HFFc6 (cell line): ENCODE results near the gene SKIC8. TPM values are rescaled to one million over a fixed set of nuclear protein-coding genes. Genes with fewer than 3 reads are reported as not detected.
"Not testable (repeated sequence)": the region's sequence is repeated elsewhere in the genome, so short reads cannot be mapped to it uniquely, and the experiment has no call there.

ENCODE experiments used
- DNase-seq: peaks from one replicate; pipeline ENCODE4 v3.0.0-alpha.2; 2018
- H3K27ac Mint-ChIP-seq: 2 replicates; pipeline ENCODE4 v1.8.0; 2020; ENCODE audit warnings: mild to moderate bottlenecking, mixed read lengths
- H3K27me3 Mint-ChIP-seq: 2 replicates; pipeline ENCODE4 v1.8.0; 2021; ENCODE audit warnings: mild to moderate bottlenecking, moderate library complexity, mixed read lengths; ENCODE audit not compliant: insufficient read depth
- H3K36me3 Mint-ChIP-seq: 2 replicates; pipeline ENCODE4 v1.8.0; 2021; ENCODE audit warnings: low read depth, mixed read lengths
- H3K4me1 Mint-ChIP-seq: 2 replicates; pipeline ENCODE4 v1.8.0; 2020; ENCODE audit warnings: low read depth, mixed read lengths
- H3K4me3 Mint-ChIP-seq: 2 replicates; pipeline ENCODE4 v1.8.0; 2020; ENCODE audit warnings: mild to moderate bottlenecking, moderate library complexity, mixed read lengths
- H3K9me3 Mint-ChIP-seq: 2 replicates; pipeline ENCODE4 v1.8.0; 2020; ENCODE audit warnings: mild to moderate bottlenecking, mixed read lengths
- total RNA-seq, 6 experiments: library from RNA; stranded (reverse); fragmentation: NEBNext Ultra II Directional; extraction: Animal tissue kit (Norgen Biotek cat#: 25700); gene quantifications; 2 replicates in 1 of 6; 3 replicates in 5 of 6; pipeline ENCODE4 v1.2.3, GENCODE V29; 2021
- TF ChIP-seq, protein P1 (sequence below): fragments of 200-600 bp; sonication (generic); IDR thresholded peaks from 2 replicates; pipeline ENCODE4 v1.5.0; 2021; ENCODE audit warnings: antibody characterized with exemption, mild to moderate bottlenecking

SKIC8 gene
- total RNA-seq, 6 experiments from 2014 or later = 43.9 to 48.1 (median 47.0) TPM

GRCh38 chr15:78255421-78256043 is 43.9 kb downstream of the SKIC8 start:
- Mint-ChIP-seq H3K4me1 (no peaks in the 10 kb centered on the region), H3K36me3 (no peaks in the 10 kb centered on the region), H3K4me3 (no peak overlapping the region)

DNA sequence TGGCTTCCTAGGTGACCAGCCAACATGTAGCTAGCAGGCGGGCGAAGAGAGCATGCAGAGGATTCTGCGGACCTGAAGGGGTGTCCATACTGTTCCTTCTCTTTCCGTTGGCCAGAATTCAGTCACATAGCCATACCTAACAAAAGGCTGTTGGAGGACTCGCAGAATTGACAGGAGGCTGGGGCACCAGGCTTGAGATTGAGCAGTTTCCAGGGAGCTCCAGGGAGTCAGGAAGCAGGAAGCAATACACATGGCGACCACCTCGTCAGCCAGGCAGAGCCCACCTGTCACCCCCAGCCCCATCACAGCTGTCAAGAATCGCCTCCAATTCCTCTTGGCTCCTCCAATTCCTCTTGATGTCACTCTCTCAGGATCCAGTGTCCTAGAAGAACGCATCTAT is 48.3 kb downstream of the SKIC8 start:
- no peak for DNase-seq
- Mint-ChIP-seq H3K9me3 (no peaks in the 10 kb centered on the region), H3K27ac (no peak overlapping the region), H3K4me1 (no peaks in the 10 kb centered on the region), H3K27me3 (peaks cover 26% of the 10 kb centered on the region), H3K4me3 (no peak overlapping the region), H3K36me3 (no peaks in the 10 kb centered on the region)
- TF ChIP-seq, protein P1, sequence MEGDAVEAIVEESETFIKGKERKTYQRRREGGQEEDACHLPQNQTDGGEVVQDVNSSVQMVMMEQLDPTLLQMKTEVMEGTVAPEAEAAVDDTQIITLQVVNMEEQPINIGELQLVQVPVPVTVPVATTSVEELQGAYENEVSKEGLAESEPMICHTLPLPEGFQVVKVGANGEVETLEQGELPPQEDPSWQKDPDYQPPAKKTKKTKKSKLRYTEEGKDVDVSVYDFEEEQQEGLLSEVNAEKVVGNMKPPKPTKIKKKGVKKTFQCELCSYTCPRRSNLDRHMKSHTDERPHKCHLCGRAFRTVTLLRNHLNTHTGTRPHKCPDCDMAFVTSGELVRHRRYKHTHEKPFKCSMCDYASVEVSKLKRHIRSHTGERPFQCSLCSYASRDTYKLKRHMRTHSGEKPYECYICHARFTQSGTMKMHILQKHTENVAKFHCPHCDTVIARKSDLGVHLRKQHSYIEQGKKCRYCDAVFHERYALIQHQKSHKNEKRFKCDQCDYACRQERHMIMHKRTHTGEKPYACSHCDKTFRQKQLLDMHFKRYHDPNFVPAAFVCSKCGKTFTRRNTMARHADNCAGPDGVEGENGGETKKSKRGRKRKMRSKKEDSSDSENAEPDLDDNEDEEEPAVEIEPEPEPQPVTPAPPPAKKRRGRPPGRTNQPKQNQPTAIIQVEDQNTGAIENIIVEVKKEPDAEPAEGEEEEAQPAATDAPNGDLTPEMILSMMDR = no peak

More at GRCh38 chr15:78255421-78256043, 43.9 kb downstream of the SKIC8 start:
- DNase-seq = no peak
- Mint-ChIP-seq H3K27ac (no peak overlapping the region), H3K9me3 (no peaks in the 10 kb centered on the region), H3K27me3 (peaks cover 23% of the 10 kb centered on the region)
- TF ChIP-seq, protein P1 = no peak

DNA sequence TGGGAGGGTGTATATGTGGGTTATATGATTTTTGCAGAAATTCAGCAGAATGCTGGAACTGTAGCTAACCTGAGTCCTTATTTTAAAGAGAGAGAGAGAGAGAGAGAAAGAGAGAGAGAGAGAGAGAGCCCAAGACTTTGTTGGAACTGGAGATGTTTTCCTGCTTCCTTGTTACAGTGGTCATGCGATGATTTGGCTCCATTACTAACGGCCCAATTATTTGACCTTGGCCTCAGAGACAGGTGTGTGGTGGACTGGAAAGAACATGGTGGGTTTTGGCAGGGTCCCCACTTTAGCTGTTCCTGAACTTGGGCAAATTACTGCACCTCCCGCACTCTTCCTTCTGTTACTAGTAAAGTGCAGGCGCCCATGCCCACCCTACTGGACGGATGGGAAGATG is 50.3 kb downstream of the SKIC8 start:
- TF ChIP-seq, protein P1 = no peak
- no peak overlapping the region for H3K4me3 Mint-ChIP-seq
- no peaks in the 10 kb centered on the region for H3K9me3 Mint-ChIP-seq
- H3K36me3 Mint-ChIP-seq = no peaks in the 10 kb centered on the region
- H3K27me3 Mint-ChIP-seq = peaks cover 37% of the 10 kb centered on the region
- DNase-seq = no peak
- H3K4me1 Mint-ChIP-seq = no peaks in the 10 kb centered on the region
- H3K27ac Mint-ChIP-seq = no peak overlapping the region

DNA sequence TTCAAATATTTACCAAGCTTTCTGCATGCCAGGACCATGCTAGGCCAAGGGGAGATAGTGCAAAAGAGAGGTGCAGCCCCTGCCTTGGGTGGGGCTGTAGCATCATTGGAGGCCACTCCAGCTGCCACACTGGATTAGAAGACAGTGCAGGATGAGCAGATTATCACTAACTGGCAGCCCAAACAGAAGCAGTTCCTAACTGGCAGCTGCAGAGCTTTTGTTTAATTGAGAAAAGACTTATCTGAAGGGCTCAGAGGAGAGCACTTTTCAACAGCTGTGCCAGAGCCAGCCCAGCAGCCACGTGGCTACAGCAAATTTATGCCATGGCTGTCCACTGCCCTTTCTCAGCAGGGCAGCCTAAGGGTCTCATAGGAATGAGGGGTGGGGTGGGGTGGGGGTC is 51.5 kb downstream of the SKIC8 start:
- H3K4me3 Mint-ChIP-seq = no peak overlapping the region

DNA sequence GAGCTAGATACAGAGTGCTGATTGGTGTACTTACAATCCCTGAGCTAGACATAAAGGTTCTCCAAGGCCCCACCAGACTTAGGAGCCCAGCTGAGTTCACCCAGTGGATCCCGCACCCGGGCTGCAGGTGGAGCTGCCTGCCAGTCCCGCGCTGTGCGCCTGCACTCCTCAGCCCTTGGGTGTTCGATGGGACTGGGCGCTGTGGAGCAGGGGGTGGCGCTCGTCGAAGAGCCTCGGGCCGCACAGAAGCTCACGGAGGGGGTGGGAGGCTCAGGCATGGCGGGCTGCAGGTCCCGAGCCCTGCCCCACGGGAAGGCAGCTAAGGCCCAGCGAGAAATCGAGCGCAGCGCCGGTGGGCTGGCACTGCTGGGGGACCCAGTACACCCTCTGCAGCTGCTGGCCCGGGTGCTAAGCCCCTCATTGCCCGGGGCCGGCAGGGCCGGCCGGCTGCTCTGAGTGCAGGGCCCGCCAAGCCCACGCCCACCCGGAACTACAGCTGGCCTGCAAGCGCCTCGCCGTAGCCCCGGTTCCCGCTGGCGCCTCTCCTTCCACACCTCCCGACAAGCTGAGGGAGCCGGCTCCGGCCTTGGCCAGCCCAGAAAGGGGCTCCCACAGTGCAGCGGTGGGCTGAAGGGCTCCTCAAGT is 53.3 kb downstream of the SKIC8 start:
- H3K36me3 Mint-ChIP-seq, H3K4me3 Mint-ChIP-seq, H3K27ac Mint-ChIP-seq, H3K9me3 Mint-ChIP-seq, DNase-seq, H3K4me1 Mint-ChIP-seq: not testable (repeated sequence)
- peaks cover 35% of the 10 kb centered on the region for H3K27me3 Mint-ChIP-seq

More for the DNA sequence above, 51.5 kb downstream of the SKIC8 start:
- Mint-ChIP-seq H3K4me1 (no peaks in the 10 kb centered on the region), H3K27me3 (peaks cover 37% of the 10 kb centered on the region), H3K27ac (no peak overlapping the region), H3K9me3 (no peaks in the 10 kb centered on the region), H3K36me3 (no peaks in the 10 kb centered on the region)
- DNase-seq = no peak
- TF ChIP-seq, protein P1 = no peak

DNA sequence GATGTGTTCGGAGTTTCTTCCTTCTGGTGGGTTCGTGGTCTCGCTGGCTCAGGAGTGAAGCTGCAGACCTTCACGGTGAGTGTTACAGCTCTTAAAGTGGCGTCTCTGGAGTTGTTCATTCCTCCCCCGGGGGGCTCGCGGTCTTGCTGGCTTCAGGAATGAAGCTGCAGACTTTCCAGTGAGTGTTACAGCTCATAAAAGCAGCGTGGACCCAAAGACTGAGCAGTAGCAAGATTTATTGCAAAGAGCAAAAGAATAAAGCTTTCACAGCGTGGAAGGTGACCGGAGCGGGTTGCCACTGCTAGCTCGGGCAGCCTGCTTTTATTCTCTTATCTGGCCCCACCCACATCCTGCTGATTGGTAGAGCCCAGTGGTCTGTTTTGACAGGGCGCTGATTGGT is 54.0 kb downstream of the SKIC8 start:
- not testable (repeated sequence) for H3K36me3 Mint-ChIP-seq, DNase-seq, H3K27ac Mint-ChIP-seq, H3K4me3 Mint-ChIP-seq, H3K9me3 Mint-ChIP-seq, H3K4me1 Mint-ChIP-seq
- peaks cover 31% of the 10 kb centered on the region for H3K27me3 Mint-ChIP-seq
